Right lobe of liver (tissue), 6 donors: ENCODE data around the gene DAB2. TPM values are rescaled to one million over a fixed set of nuclear protein-coding genes. Genes with fewer than 3 reads are reported as not detected.

Experiments
- ATAC-seq, 4 donors: fragments of 200-7000 bp; cut with Tn5 transposase; one replicate each; pipeline ENCODE4 v1.9.1; 2020; ENCODE audit warnings: mild to moderate bottlenecking in 4 of 4, moderate library complexity in 4 of 4
- DNase-seq, 3 donors: peaks; one replicate each; pipeline ENCODE4 v3.0.0-alpha.2; 2020
- H3K27ac ChIP-seq, 3 donors: fragments of 200-600 bp; one replicate each; pipeline ENCODE4 v1.8.0; 2022
- H3K27me3 ChIP-seq, 2 donors: fragments of 200-600 bp; one replicate each; pipeline ENCODE4 v1.8.0; 2022
- H3K36me3 ChIP-seq, 4 donors: fragments of 200-600 bp; sonication (generic) in 1 of 4; one replicate each; pipeline versions ENCODE4 v1.5.1 to v1.8.0; 2017 to 2022; ENCODE audit warnings: control low read depth in 1 of 4
- H3K4me1 ChIP-seq, 4 donors: fragments of 200-600 bp; sonication (generic) in 1 of 4; one replicate each; pipeline versions ENCODE4 v1.5.1 to v1.8.0; 2017 to 2022; ENCODE audit warnings: control low read depth in 1 of 4
- H3K4me3 ChIP-seq, 3 donors: fragments of 200-600 bp; one replicate each; pipeline ENCODE4 v1.8.0; 2022
- H3K9me3 ChIP-seq, 4 donors: fragments of 200-600 bp; sonication (generic) in 1 of 4; one replicate each; pipeline versions ENCODE4 v1.5.1 to v1.8.0; 2017 to 2022; ENCODE audit warnings: control low read depth in 1 of 4
- POLR2A ChIP-seq: fragments of 450-650 bp; IDR thresholded peaks from one replicate; pipeline ENCODE4 v1.6.1; 2017; ENCODE audit warnings: antibody characterized with exemption, mild to moderate bottlenecking
- WGBS: methylation state at CpG from one replicate; pipeline ENCODE4 v1.1.6; 2018; ENCODE audit warnings: low coverage, low lambda C conversion rate; ENCODE audit not compliant: insufficient coverage; ENCODE audit errors: missing lambda C conversion rate; 5-methylcytosine and 5-hydroxymethylcytosine counted together
- intact Hi-C, 2 donors: fragments of 100-400 bp; cut with DNase I; formaldehyde crosslinking; loops; one replicate each; pipeline versions ENCODE4 v1.11.2 to v1.14.1; 2022
- total RNA-seq, 6 experiments: library from RNA; depleted of rRNA in 2 of 6; stranded (reverse); fragments of >200 nt in 2 of 6; fragmentation: NEBNext Ultra II Directional in 3 of 6; extraction: Animal tissue kit (Norgen Biotek cat#: 25700) in 3 of 6; gene quantifications; one replicate each; pipeline versions ENCODE4 v1.1.0 to v1.2.4, GENCODE V29; 2016 to 2023
- TF ChIP-seq, protein P1 (sequence below), 4 donors: fragments of 200-600 bp in 3 of 4; fragments of 450-650 bp in 1 of 4; IDR thresholded peaks; one replicate each; pipeline versions ENCODE4 v1.5.1 to v1.8.0; 2016 to 2022; ENCODE audit warnings: antibody characterized with exemption in 4 of 4, mild to moderate bottlenecking in 2 of 4
- donor health status: DM: no; HTN: yes; CAD: no.
- donor health status: DM: no; HTN: no; CAD: no.
- donor health status: DM: no; HTN: no; CAD: no.
- donor health status: DM: no; HTN: yes; CAD: no.
- donor health status: DM: no; HTN: yes; CAD: no.

DAB2 gene
- total RNA-seq, 6 experiments from 2014 or later = 7.3 to 32.8 (median 14.0) TPM

GRCh38 chr5:39377613-39378012 is 47.2 kb downstream of the DAB2 start:
- Histone ChIP-seq H3K4me3 (no peak overlapping the region), H3K9me3 (no peaks in the 10 kb centered on the region), H3K36me3 (peaks cover 0 to 4% (median 1%) of the 10 kb centered on the region in 4 donors), H3K27me3 (no peaks in the 10 kb centered on the region), H3K4me1 (peaks cover 0 to 20% (median 10%) of the 10 kb centered on the region in 4 donors), H3K27ac (no peak overlapping the region)
- TF ChIP-seq, protein P1, sequence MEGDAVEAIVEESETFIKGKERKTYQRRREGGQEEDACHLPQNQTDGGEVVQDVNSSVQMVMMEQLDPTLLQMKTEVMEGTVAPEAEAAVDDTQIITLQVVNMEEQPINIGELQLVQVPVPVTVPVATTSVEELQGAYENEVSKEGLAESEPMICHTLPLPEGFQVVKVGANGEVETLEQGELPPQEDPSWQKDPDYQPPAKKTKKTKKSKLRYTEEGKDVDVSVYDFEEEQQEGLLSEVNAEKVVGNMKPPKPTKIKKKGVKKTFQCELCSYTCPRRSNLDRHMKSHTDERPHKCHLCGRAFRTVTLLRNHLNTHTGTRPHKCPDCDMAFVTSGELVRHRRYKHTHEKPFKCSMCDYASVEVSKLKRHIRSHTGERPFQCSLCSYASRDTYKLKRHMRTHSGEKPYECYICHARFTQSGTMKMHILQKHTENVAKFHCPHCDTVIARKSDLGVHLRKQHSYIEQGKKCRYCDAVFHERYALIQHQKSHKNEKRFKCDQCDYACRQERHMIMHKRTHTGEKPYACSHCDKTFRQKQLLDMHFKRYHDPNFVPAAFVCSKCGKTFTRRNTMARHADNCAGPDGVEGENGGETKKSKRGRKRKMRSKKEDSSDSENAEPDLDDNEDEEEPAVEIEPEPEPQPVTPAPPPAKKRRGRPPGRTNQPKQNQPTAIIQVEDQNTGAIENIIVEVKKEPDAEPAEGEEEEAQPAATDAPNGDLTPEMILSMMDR (IDR thresholded peaks at IDR 0.05) = no peak
- TF ChIP-seq POLR2A = no peak
- no peak for DNase-seq
- WGBS = 66% methylated on average over 2 of the region's 2 CpGs
- ATAC-seq = no peak
- intact Hi-C loops = loop anchor here (5.0 kb wide), 2 partner anchors 165 to 170 kb away; no protein-coding TSS in a partner anchor

DNA sequence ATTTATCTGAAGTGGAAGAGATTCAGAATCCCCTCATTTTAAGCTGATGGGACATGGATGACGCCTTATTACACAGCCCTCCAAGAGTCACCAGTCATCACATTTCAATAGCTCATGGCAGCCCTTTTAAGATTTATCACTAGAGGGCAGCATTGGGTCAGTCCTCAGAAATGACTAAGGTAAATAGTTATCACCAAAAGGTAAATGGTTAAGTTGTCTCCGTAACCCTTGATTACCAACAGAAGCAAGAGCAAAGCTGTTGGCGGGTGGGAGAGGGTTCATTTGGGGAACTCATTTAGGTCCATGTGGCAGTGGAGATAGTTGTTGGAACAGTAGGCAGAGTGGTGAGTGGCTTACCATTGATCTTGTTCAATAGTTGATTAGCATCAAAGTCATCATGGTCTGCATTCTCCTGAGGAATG is 48.5 kb downstream of the DAB2 start:
- ATAC-seq = peak; percentile 68 to 84 (median 77)
- no peak overlapping the region for H3K27ac ChIP-seq
- H3K36me3 ChIP-seq = peaks cover 0 to 4% (median 1%) of the 10 kb centered on the region in 4 donors
- WGBS = 17% methylated on average over 3 of the region's 3 CpGs
- no peak overlapping the region for H3K4me3 ChIP-seq
- intact Hi-C loops = loop anchor here (5.0 kb wide), 2 partner anchors 166 to 171 kb away; no protein-coding TSS in a partner anchor
- no peak for DNase-seq
- H3K27me3 ChIP-seq = no peaks in the 10 kb centered on the region
- TF ChIP-seq, protein P1 (IDR thresholded peaks at IDR 0.05) = peak; percentile 72 to 83 (median 80)
- no peak for TF ChIP-seq POLR2A
- no peaks in the 10 kb centered on the region for H3K9me3 ChIP-seq
- H3K4me1 ChIP-seq = peaks cover 0 to 29% (median 14%) of the 10 kb centered on the region in 4 donors

GRCh38 chr5:39373791-39374190 is 51.0 kb downstream of the DAB2 start:
- H3K9me3 ChIP-seq = no peaks in the 10 kb centered on the region
- peaks cover 0 to 2% (median 1%) of the 10 kb centered on the region in 4 donors for H3K36me3 ChIP-seq
- intact Hi-C loops = no loop called here
- TF ChIP-seq POLR2A = peak; percentile 40
- TF ChIP-seq, protein P1 (IDR thresholded peaks at IDR 0.05) = no peak
- H3K4me3 ChIP-seq = no peak overlapping the region
- peak overlapping the region; percentile 37 to 51 (median 41) for H3K27ac ChIP-seq
- WGBS = 86% methylated on average over 2 of the region's 2 CpGs
- ATAC-seq (peak in 1 of 4 donors; percentile 27), DNase-seq (no peak)
- H3K27me3 ChIP-seq = no peaks in the 10 kb centered on the region
- H3K4me1 ChIP-seq = peaks cover 0 to 52% (median 17%) of the 10 kb centered on the region in 4 donors

- H3K36me3 ChIP-seq = peaks cover 0 to 2% (median 0%) of the 10 kb centered on the region in 4 donors
- no peak for ATAC-seq
- intact Hi-C loops = no loop called here
These were observed 53.5 kb downstream of the DAB2 start for GRCh38 chr5:39371367-39371635.

More at GRCh38 chr5:39371367-39371635, 53.5 kb downstream of the DAB2 start:
- no peak for TF ChIP-seq POLR2A
- TF ChIP-seq, protein P1 (IDR thresholded peaks at IDR 0.05) = no peak
- Histone ChIP-seq H3K9me3 (no peaks in the 10 kb centered on the region), H3K27ac (peak overlapping the region; percentile 69 to 78 (median 73)), H3K4me1 (peaks cover 0 to 62% (median 19%) of the 10 kb centered on the region in 4 donors), H3K27me3 (no peaks in the 10 kb centered on the region), H3K4me3 (peak overlapping the region in 1 of 3 donors; percentile 27)
- 19% methylated on average over 3 of the region's 3 CpGs for WGBS
- DNase-seq = no peak
